Transverse colon (tissue), 4 donors: ENCODE results near the gene SP6. TPM values are rescaled to one million over a fixed set of nuclear protein-coding genes. Genes with fewer than 3 reads are reported as not detected.

Experiments
- DNase-seq: peaks from one replicate; pipeline ENCODE4 v3.0.0-alpha.2; 2019
- H3K27ac ChIP-seq, 4 donors: fragments of 200-600 bp; sonication (generic); 2 replicates each; pipeline ENCODE4 v1.5.1; 2016 to 2018; ENCODE audit warnings: inconsistent platforms in 4 of 4
- H3K27me3 ChIP-seq: fragments of 200-600 bp; sonication (generic); 2 replicates; pipeline ENCODE4 v1.5.1; 2017; ENCODE audit warnings: inconsistent platforms
- H3K36me3 ChIP-seq, 4 donors: fragments of 200-600 bp; sonication (generic); 2 replicates each; pipeline ENCODE4 v1.5.1; 2017 to 2019; ENCODE audit warnings: inconsistent platforms in 4 of 4
- H3K4me1 ChIP-seq, 4 donors: fragments of 200-600 bp; sonication (generic); 2 replicates each; pipeline ENCODE4 v1.5.1; 2017 to 2020; ENCODE audit warnings: inconsistent platforms in 4 of 4
- H3K4me3 ChIP-seq, 4 donors: fragments of 200-600 bp; sonication (generic); 1 replicate in 1 of 4; 2 replicates in 3 of 4; pipeline versions ENCODE4 v1.5.1 to v1.6.1; 2017 to 2019; ENCODE audit warnings: inconsistent platforms in 4 of 4
- H3K9me3 ChIP-seq, 2 donors: fragments of 200-600 bp; sonication (generic); 2 replicates each; pipeline ENCODE4 v1.5.1; 2017 to 2019; ENCODE audit warnings: inconsistent platforms in 2 of 2
- EP300 ChIP-seq: sonication (generic); formaldehyde crosslinking; IDR thresholded peaks from one replicate; pipeline ENCODE4 v1.6.1; 2017; ENCODE audit warnings: antibody characterized with exemption, low read depth
- POLR2A ChIP-seq: fragments of 450-650 bp; IDR thresholded peaks from one replicate; pipeline ENCODE4 v1.6.1; 2016; ENCODE audit warnings: antibody characterized with exemption, mild to moderate bottlenecking, moderate library complexity
- POLR2AphosphoS5 ChIP-seq, 3 donors: sonication (generic); formaldehyde crosslinking; IDR thresholded peaks; one replicate each; pipeline ENCODE4 v1.6.1; 2016; ENCODE audit warnings: antibody characterized with exemption in 3 of 3
- WGBS, 2 donors: methylation state at CpG; one replicate each; pipeline ENCODE4 v1.1.5; 2018; ENCODE audit warnings: low coverage in 1 of 2; 5-methylcytosine and 5-hydroxymethylcytosine counted together
- in situ Hi-C, 4 donors: fragments of 200-750 bp; cut with MboI; loops; one replicate each; pipeline versions ENCODE4 v1.15.0 to v1.15.1; 2017; ENCODE audit warnings: low sequenced_read_pairs in 3 of 4, low pct_ligation_motif_present in 1 of 4, low pct_unique_long_range_greater_than_20kb in 1 of 4
- intact Hi-C: fragments of 100-400 bp; cut with DNase I; formaldehyde crosslinking; loops from one replicate; pipeline ENCODE4 v1.15.1; 2023; ENCODE audit warnings: low total_unique reads
- total RNA-seq, 4 donors: library from RNA; depleted of rRNA; stranded (reverse); fragments of >200 nt; gene quantifications; one replicate each; pipeline ENCODE4 v1.1.0, GENCODE V29; 2016
- TF ChIP-seq, protein P1 (sequence below), 5 experiments: fragments of 200-600 bp in 3 of 5; fragments of 450-650 bp in 2 of 5; sonication (generic) in 3 of 5; IDR thresholded peaks; 1 replicate in 2 of 5; 2 replicates in 3 of 5; pipeline ENCODE4 v1.5.1; 2016 to 2017; ENCODE audit warnings: antibody characterized with exemption in 5 of 5, inconsistent platforms in 3 of 5, mild to moderate bottlenecking in 2 of 5, moderate library complexity in 1 of 5

The SP6 gene
- total RNA-seq, 4 donors from 2014 or later = 0.40 to 5.9 (median 4.9) TPM

DNA sequence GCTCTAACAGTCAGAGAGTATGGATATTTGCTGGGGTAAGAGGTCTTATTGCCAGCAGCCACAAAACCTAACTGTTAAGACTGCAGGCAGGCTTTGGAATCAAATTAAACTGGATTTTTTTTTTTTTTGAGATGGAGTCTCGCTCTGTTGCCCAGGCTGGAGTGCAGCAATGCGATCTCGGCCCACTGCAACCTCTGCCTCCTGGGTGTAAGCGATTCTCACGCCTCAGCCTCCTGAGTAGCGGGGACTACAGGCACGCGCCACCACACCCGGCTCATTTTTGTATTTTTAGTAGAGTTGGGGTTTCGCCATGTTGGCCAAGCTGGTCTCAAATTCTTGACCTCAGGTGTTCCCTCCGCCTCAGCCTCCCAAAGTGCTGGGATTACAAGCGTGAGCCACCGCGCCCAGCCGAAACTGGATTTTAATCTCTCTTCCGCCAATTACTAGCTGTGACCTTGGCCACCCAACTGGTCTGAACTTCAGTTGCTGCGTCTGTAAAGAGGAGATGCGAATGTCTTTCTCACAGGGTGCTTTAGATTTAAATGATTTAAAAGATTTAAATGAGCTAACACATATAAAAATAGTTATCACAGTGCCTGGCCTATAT is 20.5 kb downstream of the SP6 start:
- 66 to 67% methylated on average over 3 to 18 of the region's 18 CpGs for WGBS, 2 donors
- H3K27me3 ChIP-seq = no peaks in the 10 kb centered on the region

DNA sequence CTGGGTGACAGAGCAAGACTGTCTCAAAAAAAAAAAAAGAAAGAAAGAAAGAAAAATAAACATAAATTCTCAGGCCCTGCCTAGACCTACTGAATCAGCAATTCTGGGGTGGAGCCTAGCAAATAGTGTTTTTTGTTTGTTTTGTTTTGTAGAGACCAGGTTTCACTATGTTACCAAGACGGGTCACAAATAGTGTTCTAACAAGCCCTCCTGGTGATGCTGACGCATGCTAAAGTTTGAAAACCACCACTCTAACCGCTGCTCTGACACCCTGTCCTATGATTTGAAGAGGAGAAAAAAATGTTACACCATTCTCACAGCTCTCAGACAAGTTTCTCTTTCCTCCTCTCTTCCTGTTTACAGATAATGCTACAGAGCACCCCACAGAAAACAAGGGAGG is 21.1 kb downstream of the SP6 start:
- DNase-seq = no peak
- WGBS, 2 donors = 80 to 84% methylated on average over 2 to 3 of the region's 3 CpGs
- Histone ChIP-seq H3K4me3 (peak overlapping the region in 1 of 4 donors; percentile 92), H3K27ac (peak overlapping the region in 3 of 4 donors; percentile 87 to 90 (median 90)), H3K27me3 (no peaks in the 10 kb centered on the region), H3K36me3 (peaks cover 0 to 31% (median 12%) of the 10 kb centered on the region in 4 donors), H3K9me3 (no peaks in the 10 kb centered on the region), H3K4me1 (peaks cover 17 to 24% (median 19%) of the 10 kb centered on the region in 4 donors)
- intact Hi-C loops = no loop called here
- in situ Hi-C loops = loop anchor here in 1 of 4 donors (25.0 kb wide), 1 partner anchor 132 kb away; the partner anchor contains the start of genes CDK5RAP3 and PRR15L
- TF ChIP-seq POLR2AphosphoS5 (IDR thresholded peaks at IDR 0.05) = no peak
- TF ChIP-seq POLR2A = peak; percentile 21

More for the DNA sequence above, 20.5 kb downstream of the SP6 start:
- Histone ChIP-seq H3K36me3 (peaks cover 0 to 26% (median 9%) of the 10 kb centered on the region in 4 donors), H3K27ac (peak overlapping the region; percentile 85 to 90 (median 88)), H3K4me3 (peak overlapping the region; percentile 65 to 92 (median 84)), H3K9me3 (no peaks in the 10 kb centered on the region), H3K4me1 (peaks cover 17 to 24% (median 19%) of the 10 kb centered on the region in 4 donors)
- TF ChIP-seq, protein P1, sequence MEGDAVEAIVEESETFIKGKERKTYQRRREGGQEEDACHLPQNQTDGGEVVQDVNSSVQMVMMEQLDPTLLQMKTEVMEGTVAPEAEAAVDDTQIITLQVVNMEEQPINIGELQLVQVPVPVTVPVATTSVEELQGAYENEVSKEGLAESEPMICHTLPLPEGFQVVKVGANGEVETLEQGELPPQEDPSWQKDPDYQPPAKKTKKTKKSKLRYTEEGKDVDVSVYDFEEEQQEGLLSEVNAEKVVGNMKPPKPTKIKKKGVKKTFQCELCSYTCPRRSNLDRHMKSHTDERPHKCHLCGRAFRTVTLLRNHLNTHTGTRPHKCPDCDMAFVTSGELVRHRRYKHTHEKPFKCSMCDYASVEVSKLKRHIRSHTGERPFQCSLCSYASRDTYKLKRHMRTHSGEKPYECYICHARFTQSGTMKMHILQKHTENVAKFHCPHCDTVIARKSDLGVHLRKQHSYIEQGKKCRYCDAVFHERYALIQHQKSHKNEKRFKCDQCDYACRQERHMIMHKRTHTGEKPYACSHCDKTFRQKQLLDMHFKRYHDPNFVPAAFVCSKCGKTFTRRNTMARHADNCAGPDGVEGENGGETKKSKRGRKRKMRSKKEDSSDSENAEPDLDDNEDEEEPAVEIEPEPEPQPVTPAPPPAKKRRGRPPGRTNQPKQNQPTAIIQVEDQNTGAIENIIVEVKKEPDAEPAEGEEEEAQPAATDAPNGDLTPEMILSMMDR (IDR thresholded peaks at IDR 0.05) = no peak
- TF ChIP-seq POLR2A (no peak), EP300 (no peak), POLR2AphosphoS5 (IDR thresholded peaks at IDR 0.05) (no peak)
- no peak for DNase-seq
- in situ Hi-C loops (loop anchor here in 1 of 4 donors (25.0 kb wide), 1 partner anchor 132 kb away; the partner anchor contains the start of genes CDK5RAP3 and PRR15L), intact Hi-C loops (no loop called here)

DNA sequence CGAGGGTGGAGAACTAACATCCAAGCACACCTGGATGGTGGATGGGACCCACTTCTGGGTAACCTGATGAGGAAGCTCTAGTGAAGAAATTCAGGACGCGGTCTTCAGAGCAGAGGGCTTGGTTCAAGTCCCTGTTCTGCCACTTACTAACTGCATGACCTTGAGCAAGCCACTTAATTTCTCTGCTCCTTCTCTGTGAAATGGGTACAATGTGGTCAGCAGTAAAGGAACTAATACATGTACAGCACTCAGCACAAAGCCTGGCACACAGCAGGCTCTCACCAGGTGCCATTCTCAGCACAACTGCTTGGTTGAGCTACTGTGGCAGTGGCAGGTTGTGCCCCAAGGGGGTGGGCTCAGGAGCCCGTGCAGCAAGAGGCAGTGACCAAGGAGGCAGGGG is 27.4 kb downstream of the SP6 start:
- H3K4me1 ChIP-seq = peaks cover 6 to 31% (median 26%) of the 10 kb centered on the region in 4 donors
- DNase-seq = no peak
- intact Hi-C loops = no loop called here
- no peak overlapping the region for H3K4me3 ChIP-seq
- TF ChIP-seq POLR2AphosphoS5 (IDR thresholded peaks at IDR 0.05) = no peak
- TF ChIP-seq EP300 = no peak
- no peak for TF ChIP-seq POLR2A
- TF ChIP-seq, protein P1 (IDR thresholded peaks at IDR 0.05) = no peak
- no peak overlapping the region for H3K27ac ChIP-seq
- in situ Hi-C loops = no loop called here
- no peaks in the 10 kb centered on the region for H3K27me3 ChIP-seq
- WGBS, 2 donors = 94% methylated on average over 4 of the region's 4 CpGs; no CpG with 5 or more reads in 1 of the 2 donors
- H3K36me3 ChIP-seq = peaks cover 0 to 43% (median 19%) of the 10 kb centered on the region in 4 donors
- H3K9me3 ChIP-seq = no peaks in the 10 kb centered on the region

DNA sequence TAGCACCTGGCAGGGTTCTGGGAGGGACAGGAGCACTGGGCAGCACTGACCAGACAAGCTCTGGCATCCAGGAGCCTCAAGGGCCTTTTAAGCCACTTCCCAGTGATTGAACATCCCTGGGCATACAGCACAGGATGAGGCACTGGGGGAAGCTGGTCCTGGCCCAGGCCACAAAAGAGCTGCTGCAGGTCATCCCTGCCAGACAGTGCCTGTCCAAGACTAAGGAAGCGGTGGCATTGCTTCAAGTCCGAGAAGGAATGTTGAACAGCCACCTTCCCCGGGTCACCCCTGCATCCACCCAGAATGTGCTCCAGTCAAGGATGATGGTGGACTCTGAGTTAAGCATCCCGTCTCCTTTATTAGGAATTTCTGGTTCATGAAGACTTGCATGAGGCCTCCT is 28.2 kb downstream of the SP6 start:
- no peak overlapping the region for H3K27ac ChIP-seq
- H3K9me3 ChIP-seq = no peaks in the 10 kb centered on the region
- peaks cover 6 to 31% (median 26%) of the 10 kb centered on the region in 4 donors for H3K4me1 ChIP-seq
- H3K4me3 ChIP-seq = no peak overlapping the region
- H3K36me3 ChIP-seq = peaks cover 0 to 46% (median 22%) of the 10 kb centered on the region in 4 donors
- intact Hi-C loops = no loop called here
- WGBS, 2 donors = 95% methylated on average over 4 of the region's 4 CpGs; no CpG with 5 or more reads in 1 of the 2 donors
- TF ChIP-seq EP300 = no peak
- TF ChIP-seq POLR2A = no peak
- TF ChIP-seq, protein P1 (IDR thresholded peaks at IDR 0.05) = no peak
- H3K27me3 ChIP-seq = no peaks in the 10 kb centered on the region
- in situ Hi-C loops = no loop called here
- DNase-seq = no peak
